Tibial artery (tissue), 4 donors: Measurements from ENCODE around the gene RERG.
"Not testable (repeated sequence)": the region's sequence is repeated elsewhere in the genome, so short reads cannot be mapped to it uniquely, and the experiment has no call there.

ENCODE experiments used
- DNase-seq, 2 donors: peaks; one replicate each; pipeline ENCODE4 v3.0.0-alpha.2; 2019
- H3K27ac ChIP-seq, 2 donors: fragments of 200-600 bp; sonication (generic) in 1 of 2; 1 replicate in 1 of 2; 2 replicates in 1 of 2; pipeline ENCODE4 v1.5.1; 2018 to 2019; ENCODE audit warnings: mild to moderate bottlenecking in 1 of 2
- H3K27me3 ChIP-seq, 2 donors: fragments of 200-600 bp; sonication (generic) in 1 of 2; one replicate each; pipeline versions ENCODE4 v1.5.1 to v1.6.0; 2016 to 2019
- H3K36me3 ChIP-seq, 3 donors: fragments of 200-600 bp; sonication (generic) in 2 of 3; one replicate each; pipeline ENCODE4 v1.5.1; 2016 to 2019; ENCODE audit warnings: mild to moderate bottlenecking in 2 of 3
- H3K4me1 ChIP-seq, 4 donors: fragments of 200-600 bp; sonication (generic) in 2 of 4; 1 replicate in 3 of 4; 2 replicates in 1 of 4; pipeline ENCODE4 v1.5.1; 2016 to 2019
- H3K4me3 ChIP-seq, 2 donors: fragments of 200-600 bp; sonication (generic) in 1 of 2; 1 replicate in 1 of 2; 2 replicates in 1 of 2; pipeline ENCODE4 v1.5.1; 2018 to 2019; ENCODE audit warnings: mild to moderate bottlenecking in 2 of 2
- H3K9me3 ChIP-seq, 3 donors: fragments of 200-600 bp; sonication (generic) in 1 of 3; one replicate each; pipeline ENCODE4 v1.5.1; 2016 to 2019
- CTCF ChIP-seq, 2 experiments: fragments of 200-600 bp in 1 of 2; fragments of 450-650 bp in 1 of 2; IDR thresholded peaks; one replicate each; pipeline ENCODE4 v1.5.1; 2017 to 2019; ENCODE audit warnings: antibody characterized with exemption in 2 of 2, mild to moderate bottlenecking in 1 of 2, moderate library complexity in 1 of 2
- intact Hi-C: fragments of 100-400 bp; cut with DNase I; formaldehyde crosslinking; loops from one replicate; pipeline ENCODE4 v1.15.0; 2023; ENCODE audit warnings: low total_unique reads

Gene RERG

GRCh38 chr12:15230137-15230536 lies 8.9 kb upstream of the RERG start:
- Histone ChIP-seq H3K27ac (no peak overlapping the region), H3K9me3 (no peaks in the 10 kb centered on the region), H3K4me1 (peaks cover 0 to 7% (median 0%) of the 10 kb centered on the region in 4 donors), H3K4me3 (no peak overlapping the region), H3K27me3 (no peaks in the 10 kb centered on the region), H3K36me3 (no peaks in the 10 kb centered on the region)
- intact Hi-C loops, result loop anchor here (5.0 kb wide), 1 partner anchor 37 kb away; no protein-coding TSS in a partner anchor
- DNase-seq, result no peak
- TF ChIP-seq CTCF (IDR thresholded peaks at IDR 0.05), result no peak

GRCh38 chr12:15227004-15227679 lies 5.9 kb upstream of the RERG start:
- Histone ChIP-seq H3K9me3 (no peaks in the 10 kb centered on the region), H3K36me3 (no peaks in the 10 kb centered on the region), H3K4me3 (no peak overlapping the region), H3K27ac (no peak overlapping the region), H3K27me3 (no peaks in the 10 kb centered on the region), H3K4me1 (peaks cover 0 to 12% (median 4%) of the 10 kb centered on the region in 4 donors)
- intact Hi-C loops, result no loop called here
- peak in 1 of 2 donors; percentile 63 for DNase-seq
- TF ChIP-seq CTCF (IDR thresholded peaks at IDR 0.05), result peak; percentile 53 to 54

GRCh38 chr12:15225863-15226218 lies 4.6 kb upstream of the RERG start:
- H3K27me3 ChIP-seq, H3K4me3 ChIP-seq, intact Hi-C loops, DNase-seq, H3K27ac ChIP-seq, H3K36me3 ChIP-seq, H3K9me3 ChIP-seq: not testable (repeated sequence)
- peaks cover 0 to 19% (median 10%) of the 10 kb centered on the region in 4 donors for H3K4me1 ChIP-seq

- no peak overlapping the region for H3K27ac ChIP-seq
- H3K27me3 ChIP-seq, result no peaks in the 10 kb centered on the region
- no peak for DNase-seq
- H3K4me1 ChIP-seq, result peaks cover 0 to 16% (median 9%) of the 10 kb centered on the region in 4 donors
- no peaks in the 10 kb centered on the region for H3K36me3 ChIP-seq
- no peak overlapping the region for H3K4me3 ChIP-seq
- TF ChIP-seq CTCF (IDR thresholded peaks at IDR 0.05), result no peak
- no peaks in the 10 kb centered on the region for H3K9me3 ChIP-seq
- intact Hi-C loops, result no loop called here
Measured at GRCh38 chr12:15225136-15225862, 4.1 kb upstream of the RERG start.

GRCh38 chr12:15222219-15222618 lies 1.0 kb upstream of the RERG start:
- intact Hi-C loops, result loop anchor here (2.0 to 5.0 kb wide), 2 partner anchors 71 to 220 kb away; no protein-coding TSS in a partner anchor
- DNase-seq, result no peak
- Histone ChIP-seq H3K36me3 (no peaks in the 10 kb centered on the region), H3K4me1 (peaks cover 0 to 39% (median 13%) of the 10 kb centered on the region in 4 donors), H3K27me3 (no peaks in the 10 kb centered on the region), H3K4me3 (peak overlapping the region in 1 of 2 donors; percentile 66), H3K27ac (peak overlapping the region; percentile 90 to 93), H3K9me3 (no peaks in the 10 kb centered on the region)
- no peak for TF ChIP-seq CTCF (IDR thresholded peaks at IDR 0.05)

GRCh38 chr12:15220451-15220850 lies 766 bp downstream of the RERG start:
- H3K4me1 ChIP-seq, result peaks cover 0 to 57% (median 27%) of the 10 kb centered on the region in 4 donors
- TF ChIP-seq CTCF (IDR thresholded peaks at IDR 0.05), result no peak
- H3K36me3 ChIP-seq, result no peaks in the 10 kb centered on the region
- H3K9me3 ChIP-seq, result no peaks in the 10 kb centered on the region
- intact Hi-C loops, result loop anchor here (5.0 kb wide), 1 partner anchor 218 kb away; no protein-coding TSS in a partner anchor
- H3K27ac ChIP-seq, result peak overlapping the region; percentile 90 to 93
- peak overlapping the region; percentile 66 to 75 for H3K4me3 ChIP-seq
- no peaks in the 10 kb centered on the region for H3K27me3 ChIP-seq
- DNase-seq, result peak in 1 of 2 donors; percentile 59
